Middle frontal gyrus (tissue), 1 donor: ENCODE results near the gene FAM120B.

Source experiments
- DNase-seq: peaks from one replicate; pipeline ENCODE4 v3.0.0-alpha.2; 2015; ENCODE audit warnings: low spot score; ENCODE audit errors: extremely low spot score

Gene FAM120B

DNA sequence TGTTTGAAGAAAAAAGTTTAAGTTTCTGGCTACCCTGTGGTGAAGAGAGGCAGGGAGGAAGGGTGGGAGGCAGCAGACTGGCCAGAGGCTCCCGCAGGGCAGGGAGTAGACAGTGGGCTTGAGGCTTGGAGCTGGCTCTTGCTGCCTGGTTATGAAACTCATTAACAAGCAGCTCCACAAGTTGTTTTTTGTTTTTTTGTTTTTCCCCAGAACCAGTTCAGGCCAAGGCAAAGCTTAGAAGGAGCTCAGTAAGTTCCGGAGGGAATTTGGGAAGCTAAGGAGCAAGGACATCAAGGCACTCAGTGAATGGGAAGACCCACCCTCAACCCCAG lies 19.7 kb upstream of the FAM120B start:
- DNase-seq, result no peak

- DNase-seq, result no peak
Measured at GRCh38 chr6:170287371-170287876, 19.1 kb upstream of the FAM120B start.

- DNase-seq, result no peak
Measured at GRCh38 chr6:170288091-170288631, 18.4 kb upstream of the FAM120B start.

DNA sequence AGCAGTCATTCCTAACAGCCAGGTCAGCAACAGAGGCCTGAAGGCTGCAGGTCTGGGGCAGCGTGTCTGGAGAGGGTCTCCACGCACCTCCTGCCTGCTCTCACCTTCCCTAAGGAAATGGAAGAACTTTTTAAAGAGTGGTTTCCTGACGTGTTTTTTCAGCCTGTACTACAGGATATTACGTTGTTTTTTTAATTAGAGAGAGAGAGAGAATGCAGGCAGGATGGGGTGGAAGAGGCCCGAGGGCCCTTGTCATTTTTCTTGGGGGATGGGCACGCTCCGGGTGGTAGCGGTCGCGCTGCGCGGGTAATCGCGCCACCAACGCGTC lies 17.7 kb upstream of the FAM120B start:
- no peak for DNase-seq

DNA sequence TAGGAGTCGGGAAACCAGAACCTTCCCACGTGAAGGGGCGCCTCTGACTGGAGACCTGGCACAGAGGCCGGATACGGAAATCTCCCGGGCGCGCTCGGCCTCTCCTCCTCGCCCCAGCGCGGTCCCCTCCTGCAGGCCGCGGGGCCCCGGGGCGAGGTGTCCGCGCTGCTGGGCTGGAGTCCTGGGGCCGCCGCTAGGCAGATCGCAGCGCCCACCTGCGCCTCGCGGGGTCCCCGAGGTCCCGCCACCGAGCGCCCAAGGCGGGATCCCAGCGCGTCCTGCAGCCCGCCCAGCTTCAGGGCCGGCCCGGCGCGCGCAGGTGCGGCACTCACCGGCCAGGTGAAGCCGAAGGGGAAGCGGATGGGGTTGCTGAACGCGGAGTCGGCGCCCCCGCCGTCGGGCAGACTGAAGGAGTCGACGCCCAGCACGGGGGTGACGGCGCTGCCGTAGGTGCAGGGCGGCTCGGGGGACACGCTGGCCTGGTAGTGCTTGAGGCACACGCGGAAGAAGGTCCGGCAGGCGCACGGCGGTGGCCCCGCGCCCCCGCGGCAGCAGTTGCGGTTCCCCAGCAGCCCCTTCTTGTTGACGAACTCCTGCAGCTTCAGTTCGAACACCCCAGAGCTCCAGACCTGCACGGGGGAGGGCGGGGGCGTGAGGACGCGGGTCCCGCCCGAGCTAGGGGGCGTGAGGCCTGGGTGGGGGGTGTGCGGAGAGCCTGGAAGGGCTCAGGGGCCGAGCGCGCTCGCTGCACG lies 17.2 kb upstream of the FAM120B start:
- no peak for DNase-seq

GRCh38 chr6:170289951-170290295 lies 16.6 kb upstream of the FAM120B start:
- no peak for DNase-seq

GRCh38 chr6:170290296-170291128 lies 16.0 kb upstream of the FAM120B start, which contains the start of gene DLL1:
TSS of gene DLL1 (minus strand) at chr6:170291078. CDS start at chr6:170290139, 939 bp downstream.
- peak; percentile 69 for DNase-seq

GRCh38 chr6:170291271-170292110 lies 15.1 kb upstream of the FAM120B start:
- peak; percentile 75 for DNase-seq

- no peak for DNase-seq
Measured at GRCh38 chr6:170292111-170292406, 14.5 kb upstream of the FAM120B start.

DNA sequence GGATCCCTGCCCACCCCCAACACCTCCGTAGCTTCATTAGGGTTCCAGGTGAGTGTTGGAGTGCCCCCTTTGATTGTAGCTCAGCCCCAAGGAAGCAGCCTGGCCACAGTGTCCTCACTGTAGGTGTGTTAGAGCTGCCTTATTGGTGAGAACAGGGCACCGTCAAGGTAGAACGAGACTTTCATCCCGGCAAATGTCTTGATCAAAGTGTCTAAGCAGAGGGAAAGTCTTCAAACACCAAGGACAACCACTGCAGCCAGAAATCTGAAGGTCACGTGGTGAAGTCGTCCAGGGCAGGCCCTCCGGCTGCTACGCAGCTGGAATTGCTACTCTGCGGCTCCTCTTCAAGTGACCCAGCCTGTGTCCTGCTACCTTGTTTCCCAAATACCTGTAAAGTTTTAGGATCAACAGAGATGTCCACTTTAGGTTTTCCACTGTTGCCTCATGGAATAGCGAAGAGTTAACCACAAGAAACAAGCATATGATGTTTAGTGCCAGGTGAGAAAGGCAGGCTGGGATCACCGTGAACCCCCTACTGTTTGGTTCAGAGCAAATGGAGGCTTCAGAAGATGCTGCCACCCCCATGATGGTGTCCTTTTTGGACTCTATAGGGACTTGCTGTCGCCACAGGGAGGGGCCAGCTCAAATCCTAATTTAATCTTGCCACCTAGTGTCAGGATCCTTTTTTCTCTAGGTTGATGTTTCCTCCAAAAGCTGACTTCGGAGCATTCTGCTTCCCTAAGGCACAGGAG lies 14.0 kb upstream of the FAM120B start:
- DNase-seq, result no peak

DNA sequence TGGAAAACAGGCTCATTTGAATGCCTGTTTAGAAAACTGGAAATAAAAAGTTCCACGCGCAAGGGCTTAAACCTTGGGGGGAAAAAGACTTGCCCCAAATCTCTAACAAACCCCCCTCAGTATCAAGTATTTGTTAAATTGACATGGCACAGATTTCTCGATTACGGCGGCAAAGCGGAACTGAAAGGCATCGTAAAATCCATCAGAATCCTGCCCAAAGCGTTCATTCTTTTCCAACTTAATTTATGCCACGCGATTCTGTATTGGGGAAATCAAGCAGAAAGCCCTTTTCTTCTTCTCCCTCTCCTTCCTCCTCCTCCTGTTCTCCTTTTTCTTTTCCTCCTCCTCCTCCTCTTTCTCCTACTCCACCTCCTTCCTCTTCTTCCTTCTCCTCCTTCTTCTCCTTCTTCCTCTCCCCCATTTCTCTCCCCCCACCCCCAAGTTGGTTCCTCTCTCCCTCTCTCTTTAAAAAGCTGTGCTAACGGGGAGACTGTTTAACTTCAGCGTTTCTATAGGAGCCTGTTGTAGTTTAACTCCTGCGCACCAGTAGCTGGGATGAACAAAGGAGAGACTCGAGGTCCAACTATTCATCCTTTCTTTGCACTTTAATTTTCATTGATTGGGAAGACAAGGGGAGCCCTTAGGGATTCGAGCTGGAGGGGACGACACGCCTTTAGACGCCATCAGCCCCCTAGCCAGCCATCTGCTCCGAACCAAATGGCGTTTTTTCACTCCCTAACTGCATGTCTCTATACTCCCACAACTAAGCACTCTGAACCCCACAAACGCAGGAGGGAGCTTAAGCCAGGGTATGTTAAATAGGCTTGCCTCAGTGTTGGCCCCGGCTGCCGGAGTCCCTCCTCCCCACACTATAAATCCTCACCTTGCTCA lies 13.0 kb upstream of the FAM120B start:
- DNase-seq, result no peak

DNA sequence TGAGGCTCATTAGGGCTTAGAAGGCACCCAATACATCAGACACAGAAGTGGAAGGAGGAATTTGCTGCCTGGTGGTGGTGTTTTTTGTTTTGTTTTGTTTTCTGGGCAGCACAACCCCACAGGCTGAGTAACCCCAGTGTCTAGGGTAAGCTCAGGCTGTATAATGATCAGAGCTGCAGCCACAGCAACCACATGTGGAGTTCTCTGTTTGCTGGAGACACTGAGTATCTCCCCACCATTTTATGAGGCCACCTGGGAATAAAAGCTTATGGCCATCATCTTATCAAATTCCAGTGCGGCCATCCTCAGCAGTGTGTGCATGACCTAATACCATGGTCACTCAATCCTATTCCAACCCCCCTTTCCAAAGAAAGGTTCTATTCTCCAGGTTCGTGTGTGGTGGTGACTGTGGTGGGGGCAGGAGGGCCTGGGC lies 12.2 kb upstream of the FAM120B start:
- DNase-seq, result no peak

- no peak for DNase-seq
Measured at GRCh38 chr6:170294813-170295509, 11.6 kb upstream of the FAM120B start.

- no peak for DNase-seq
Measured at GRCh38 chr6:170295510-170296422, 10.8 kb upstream of the FAM120B start.

DNA sequence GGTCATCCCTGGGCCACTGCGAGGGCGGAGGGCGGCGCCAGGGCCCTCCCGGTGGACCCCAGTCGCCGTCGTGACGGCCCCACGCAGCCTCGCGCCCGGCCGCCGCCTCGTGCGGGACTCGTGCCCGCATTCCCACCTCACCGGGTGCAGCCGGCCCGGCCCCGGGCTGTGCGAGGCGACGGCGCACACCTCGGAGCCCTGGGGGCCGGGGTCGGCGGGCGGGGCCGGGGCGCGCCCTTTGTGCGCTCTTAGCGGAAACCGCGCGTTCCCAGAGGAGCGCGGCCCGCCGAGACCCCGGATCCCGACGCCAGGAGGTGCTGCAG lies 10.2 kb upstream of the FAM120B start:
- no peak for DNase-seq

DNA sequence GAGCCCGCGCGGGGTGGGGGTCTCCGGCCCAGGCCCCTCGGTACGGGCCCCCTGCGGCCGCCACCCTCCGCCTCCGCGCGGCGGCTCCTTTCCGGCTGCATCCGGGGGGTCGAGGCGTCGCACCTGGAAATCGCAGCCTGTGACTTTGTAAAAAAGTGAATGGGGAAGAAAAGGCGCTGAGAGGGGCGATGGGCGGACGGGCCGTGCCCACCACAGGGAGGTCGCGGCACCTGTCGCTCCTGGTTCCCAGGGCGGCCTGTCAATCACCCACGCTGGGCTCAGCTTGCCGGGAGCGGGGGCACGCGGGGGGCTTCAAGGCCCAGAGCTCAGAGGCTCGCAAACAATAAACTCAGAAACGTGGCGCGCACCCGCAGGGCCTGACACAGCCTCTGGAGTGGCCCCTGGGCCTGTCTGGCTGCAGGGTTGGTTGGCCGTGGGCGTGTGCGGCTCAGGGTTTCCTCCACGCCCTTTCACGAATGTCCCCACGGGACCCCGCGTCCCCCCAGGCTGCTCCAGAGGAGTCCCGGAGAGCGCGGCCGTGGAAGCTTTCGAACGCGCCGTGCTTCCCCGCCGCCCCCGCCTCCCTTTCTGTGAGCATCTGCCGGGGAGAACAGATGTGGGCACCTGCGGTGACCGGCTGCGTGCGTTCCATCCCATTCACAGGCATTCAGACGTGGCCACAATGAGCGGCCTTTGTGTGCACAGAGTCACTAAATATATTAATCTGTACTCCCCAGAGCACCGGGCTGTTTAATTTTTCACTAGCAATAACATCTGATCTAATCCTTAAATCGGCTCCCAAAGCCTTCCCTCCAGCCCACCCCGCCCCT lies 9.6 kb upstream of the FAM120B start:
- DNase-seq, result no peak

- peak; percentile 61 for DNase-seq
Measured at GRCh38 chr6:170297576-170298330, 8.8 kb upstream of the FAM120B start.
